CD4-positive, alpha-beta T cell (primary cell): ENCODE data around the gene TBC1D22A. TPM values are rescaled to one million over a fixed set of nuclear protein-coding genes. Genes with fewer than 3 reads are reported as not detected.

Experiments used
- ATAC-seq: fragments of 200-7000 bp; cut with Tn5 transposase; one replicate; pipeline ENCODE4 v1.10.0; 2022; ENCODE audit warnings: mild to moderate bottlenecking; ENCODE audit not compliant: poor library complexity
- CTCF ChIA-PET: fragments of 350-600 bp; sonication (Branson Sonifier 250); formaldehyde crosslinking; loops from one replicate; lab custom pipeline; 2021; ENCODE audit warnings: antibody characterized with exemption, inconsistent platforms; lab: Charles Lee
- POLR2A ChIA-PET: fragments of 350-600 bp; sonication (Branson Sonifier 250); formaldehyde crosslinking; loops from one replicate; lab custom pipeline; 2021; ENCODE audit warnings: antibody characterized with exemption, inconsistent platforms; lab: Charles Lee
- DNase-seq, 14 experiments: peaks; one replicate each; pipeline ENCODE4 v3.0.0-alpha.2; 2013 to 2020; ENCODE audit warnings: mixed read lengths in 2 of 14
- H3K27ac ChIP-seq, 2 donors: one replicate each; pipeline versions ENCODE4 v1.5.1 to v1.7.0; 2013; ENCODE audit warnings: low read length in 2 of 2, low read depth in 1 of 2, mild to moderate bottlenecking in 1 of 2
- H3K27me3 ChIP-seq, 2 experiments: 1 replicate in 1 of 2; 2 replicates in 1 of 2; pipeline versions ENCODE4 v1.6.1 to v1.7.0; 2013; ENCODE audit warnings: low read length in 2 of 2, control low read depth in 1 of 2, mild to moderate bottlenecking in 1 of 2, moderate library complexity in 1 of 2; ENCODE audit not compliant: insufficient read depth in 2 of 2, control insufficient read depth in 1 of 2
- H3K36me3 ChIP-seq: one replicate; pipeline ENCODE4 v1.6.1; 2013; ENCODE audit warnings: low read length, control low read depth; ENCODE audit not compliant: insufficient read depth
- H3K4me1 ChIP-seq: one replicate; pipeline ENCODE4 v1.6.1; 2013; ENCODE audit warnings: low read length, control low read depth; ENCODE audit not compliant: insufficient read depth
- H3K4me3 ChIP-seq: one replicate; pipeline ENCODE4 v1.5.1; 2013; ENCODE audit warnings: mild to moderate bottlenecking, low read length, moderate library complexity
- H3K9me3 ChIP-seq, 2 experiments: 1 replicate in 1 of 2; 2 replicates in 1 of 2; pipeline versions ENCODE4 v1.6.1 to v1.7.0; 2013; ENCODE audit warnings: low read length in 2 of 2, mild to moderate bottlenecking in 2 of 2, control low read depth in 1 of 2, moderate library complexity in 1 of 2; ENCODE audit not compliant: control insufficient read depth in 1 of 2, insufficient read depth in 1 of 2
- H3K27ac Mint-ChIP-seq: one replicate; pipeline ENCODE4 v1.8.0; 2020; ENCODE audit warnings: mixed read lengths
- H3K27me3 Mint-ChIP-seq: one replicate; pipeline ENCODE4 v1.8.0; 2021; ENCODE audit warnings: mixed read lengths
- H3K36me3 Mint-ChIP-seq: one replicate; pipeline ENCODE4 v1.8.0; 2021; ENCODE audit warnings: low read depth, mixed read lengths
- H3K4me1 Mint-ChIP-seq: one replicate; pipeline ENCODE4 v1.8.0; 2021; ENCODE audit warnings: low read depth, mixed read lengths
- H3K4me3 Mint-ChIP-seq: one replicate; pipeline ENCODE4 v1.8.0; 2020; ENCODE audit warnings: mild to moderate bottlenecking, mixed read lengths
- H3K9me3 Mint-ChIP-seq: one replicate; pipeline ENCODE4 v1.8.0; 2020; ENCODE audit warnings: mixed read lengths
- intact Hi-C, 2 experiments: fragments of 100-400 bp; cut with DNase I in 1 of 2; cut with micrococcal nuclease in 1 of 2; formaldehyde crosslinking; loops; one replicate each; pipeline versions ENCODE4 v1.15.1 to v1.9.0; 2023 to 2025; cut with DNase I, micrococcal nuclease
- total RNA-seq, 174 experiments: library from RNA in 2 of 174; stranded (reverse) in 2 of 174; gene quantifications; one replicate each; pipeline ENCODE4 v1.2.3 and lab custom pipeline; 2021 to 2026
- TF ChIP-seq, protein P1 (sequence below): fragments of 200-600 bp; IDR thresholded peaks from one replicate; pipeline ENCODE4 v1.8.0; 2022; ENCODE audit warnings: antibody characterized with exemption, mild to moderate bottlenecking

Gene TBC1D22A
- total RNA-seq, 2 experiments from 2014 or later = 27.1 to 31.7 TPM

DNA sequence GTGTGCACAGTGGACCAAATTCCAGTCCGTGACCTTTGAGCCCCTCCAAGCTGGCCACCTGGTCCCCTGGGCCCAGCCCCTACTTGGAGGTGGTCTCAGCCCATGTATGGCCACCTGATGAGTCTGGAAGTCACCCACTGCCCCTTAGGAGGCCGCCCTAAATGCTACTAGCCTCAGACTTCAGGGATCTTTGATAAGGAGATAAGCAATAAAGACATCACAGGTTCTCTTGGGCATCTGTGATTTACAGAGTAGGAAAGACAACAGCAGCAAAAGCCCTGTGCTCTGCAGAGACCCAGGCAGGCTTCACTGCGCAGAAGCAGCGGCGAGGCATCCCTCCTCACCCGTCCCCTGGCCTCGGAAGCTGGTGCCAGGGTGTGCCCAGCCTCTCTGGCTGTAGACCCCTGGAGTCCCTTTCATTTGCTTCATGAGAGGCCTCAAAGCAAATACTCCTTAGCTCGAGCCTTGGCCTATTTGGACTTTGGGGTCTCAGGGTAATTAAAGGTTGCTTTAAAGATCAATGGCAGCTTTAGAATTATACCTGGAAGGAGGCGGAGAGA is 360.1 kb downstream of the TBC1D22A start:
- POLR2A ChIA-PET = no interaction called here
- H3K9me3 Mint-ChIP-seq = no peaks in the 10 kb centered on the region
- no peak for ATAC-seq

DNA sequence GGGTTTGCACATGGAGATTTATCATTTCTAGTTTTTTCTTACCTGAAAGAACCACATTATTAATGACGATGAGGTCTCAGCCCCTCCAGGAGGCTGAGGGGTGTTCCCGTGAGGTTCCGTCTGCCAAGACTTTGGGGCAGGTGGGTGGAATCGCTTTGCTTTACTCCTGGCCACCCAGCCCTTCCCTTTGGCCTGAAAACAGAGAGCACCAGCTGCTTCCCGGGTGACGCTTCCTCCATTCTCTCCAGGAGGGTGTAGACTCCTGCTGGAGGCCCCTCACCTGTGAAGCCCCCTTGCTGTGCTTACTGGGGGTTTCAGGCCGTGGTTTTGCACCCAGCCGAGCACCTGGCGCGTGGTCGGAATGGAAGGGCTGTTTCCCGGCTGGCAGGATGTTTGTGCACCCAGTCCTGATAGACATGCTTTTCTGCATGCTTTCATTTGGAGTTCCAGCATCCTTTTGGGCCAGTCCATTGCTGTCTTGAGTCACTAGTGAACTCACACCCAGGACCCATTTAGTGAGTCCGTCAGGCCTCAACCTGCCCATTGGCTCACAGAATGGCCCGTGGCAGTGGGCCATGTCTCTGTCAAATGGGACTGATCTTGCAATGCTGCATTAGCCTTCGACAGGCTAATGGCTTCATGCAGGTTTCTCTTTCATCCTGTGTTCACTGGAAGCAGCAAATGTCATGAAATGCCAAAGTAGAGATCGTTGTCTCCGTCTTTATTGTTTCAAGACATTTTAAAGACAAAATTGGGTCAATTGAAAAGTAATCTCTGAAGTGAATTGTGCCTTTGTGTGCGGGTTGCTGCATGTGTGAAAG is 360.8 kb downstream of the TBC1D22A start:
- H3K9me3 Mint-ChIP-seq = no peaks in the 10 kb centered on the region
- TF ChIP-seq, protein P1, sequence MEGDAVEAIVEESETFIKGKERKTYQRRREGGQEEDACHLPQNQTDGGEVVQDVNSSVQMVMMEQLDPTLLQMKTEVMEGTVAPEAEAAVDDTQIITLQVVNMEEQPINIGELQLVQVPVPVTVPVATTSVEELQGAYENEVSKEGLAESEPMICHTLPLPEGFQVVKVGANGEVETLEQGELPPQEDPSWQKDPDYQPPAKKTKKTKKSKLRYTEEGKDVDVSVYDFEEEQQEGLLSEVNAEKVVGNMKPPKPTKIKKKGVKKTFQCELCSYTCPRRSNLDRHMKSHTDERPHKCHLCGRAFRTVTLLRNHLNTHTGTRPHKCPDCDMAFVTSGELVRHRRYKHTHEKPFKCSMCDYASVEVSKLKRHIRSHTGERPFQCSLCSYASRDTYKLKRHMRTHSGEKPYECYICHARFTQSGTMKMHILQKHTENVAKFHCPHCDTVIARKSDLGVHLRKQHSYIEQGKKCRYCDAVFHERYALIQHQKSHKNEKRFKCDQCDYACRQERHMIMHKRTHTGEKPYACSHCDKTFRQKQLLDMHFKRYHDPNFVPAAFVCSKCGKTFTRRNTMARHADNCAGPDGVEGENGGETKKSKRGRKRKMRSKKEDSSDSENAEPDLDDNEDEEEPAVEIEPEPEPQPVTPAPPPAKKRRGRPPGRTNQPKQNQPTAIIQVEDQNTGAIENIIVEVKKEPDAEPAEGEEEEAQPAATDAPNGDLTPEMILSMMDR = no peak
- intact Hi-C loops = no loop called here
- Histone ChIP-seq H3K27ac (no peak overlapping the region), H3K27me3 (no peaks in the 10 kb centered on the region), H3K36me3 (no peaks in the 10 kb centered on the region), H3K4me3 (no peak overlapping the region), H3K9me3 (no peaks in the 10 kb centered on the region), H3K4me1 (no peaks in the 10 kb centered on the region)
- H3K4me3 Mint-ChIP-seq = no peak overlapping the region
- H3K4me1 Mint-ChIP-seq = no peaks in the 10 kb centered on the region
- ChIA-PET CTCF (no interaction called here), POLR2A (no interaction called here)
- peaks cover 4% of the 10 kb centered on the region for H3K36me3 Mint-ChIP-seq
- no peaks in the 10 kb centered on the region for H3K27me3 Mint-ChIP-seq
- no peak for DNase-seq
- H3K27ac Mint-ChIP-seq = no peak overlapping the region
- no peak for ATAC-seq

More for the DNA sequence above, 360.1 kb downstream of the TBC1D22A start:
- H3K27ac ChIP-seq = no peak overlapping the region
- no peak overlapping the region for H3K4me3 ChIP-seq
- intact Hi-C loops = no loop called here
- TF ChIP-seq, protein P1 = no peak
- Mint-ChIP-seq H3K4me1 (no peaks in the 10 kb centered on the region), H3K4me3 (no peak overlapping the region), H3K36me3 (peaks cover 4% of the 10 kb centered on the region), H3K27ac (no peak overlapping the region), H3K27me3 (no peaks in the 10 kb centered on the region)
- CTCF ChIA-PET = no interaction called here
- H3K9me3 ChIP-seq = no peaks in the 10 kb centered on the region
- no peaks in the 10 kb centered on the region for H3K27me3 ChIP-seq
- DNase-seq = no peak
- no peaks in the 10 kb centered on the region for H3K36me3 ChIP-seq
- H3K4me1 ChIP-seq = no peaks in the 10 kb centered on the region

DNA sequence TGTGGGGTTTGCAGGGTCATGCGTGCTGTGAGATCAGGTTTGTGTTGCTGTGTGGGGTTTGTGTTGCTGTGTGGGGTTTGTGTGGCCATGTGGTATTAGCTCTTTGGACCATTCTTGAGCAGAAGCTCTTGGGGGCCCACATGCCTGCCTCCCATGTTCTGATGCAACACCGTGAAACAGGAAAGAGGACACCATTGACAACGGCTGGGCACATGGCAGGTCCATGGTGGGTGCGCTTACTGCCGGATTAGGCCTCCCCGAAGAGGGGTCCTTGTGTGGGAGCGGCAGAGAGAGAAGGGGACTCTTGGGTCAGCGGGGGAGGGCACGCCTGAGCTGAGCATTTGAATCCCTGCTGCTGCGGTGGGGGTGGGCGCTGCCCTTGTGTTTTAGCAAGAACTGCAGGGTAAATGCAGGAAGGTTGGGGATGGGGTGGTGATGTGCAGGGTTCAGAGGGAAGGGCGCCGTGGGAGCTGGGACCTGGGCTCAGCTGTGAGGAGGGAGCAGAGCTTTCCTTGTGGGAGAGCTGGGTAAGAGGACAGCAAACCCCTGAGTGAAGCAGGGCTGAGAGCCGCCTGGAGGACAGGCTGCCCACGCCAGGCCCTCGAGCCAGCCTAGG is 361.5 kb downstream of the TBC1D22A start:
- Mint-ChIP-seq H3K9me3 (no peaks in the 10 kb centered on the region), H3K27me3 (no peaks in the 10 kb centered on the region), H3K27ac (no peak overlapping the region), H3K4me3 (no peak overlapping the region), H3K4me1 (no peaks in the 10 kb centered on the region), H3K36me3 (peaks cover 4% of the 10 kb centered on the region)
- H3K27me3 ChIP-seq = no peaks in the 10 kb centered on the region
- DNase-seq (no peak), ATAC-seq (no peak)
- no peaks in the 10 kb centered on the region for H3K4me1 ChIP-seq
- TF ChIP-seq, protein P1 = no peak
- intact Hi-C loops = no loop called here
- no peak overlapping the region for H3K27ac ChIP-seq
- CTCF ChIA-PET = no interaction called here
- POLR2A ChIA-PET = no interaction called here
- peaks cover 6% of the 10 kb centered on the region for H3K36me3 ChIP-seq
- no peak overlapping the region for H3K4me3 ChIP-seq
- no peaks in the 10 kb centered on the region for H3K9me3 ChIP-seq
